K562 (cell line): Measurements from ENCODE around the gene SUCNR1. TPM values are rescaled to one million over a fixed set of nuclear protein-coding genes. Genes with fewer than 3 reads are reported as not detected.

ENCODE experiments used
- ATAC-seq: fragments of 200-7000 bp; cut with Tn5 transposase; 3 replicates; pipeline ENCODE4 v1.9.1; 2020; ENCODE audit warnings: moderate library complexity
- BruUV-seq: library from RNA; stranded (reverse); fragments of 400-500 nt; replicated peaks from 2 replicates; lab custom pipeline; 2021; lab: Mats Ljungman, UMichigan
- CTCF ChIA-PET: fragments of 300-600 bp; formaldehyde crosslinking; extraction: SDS; loops from one replicate; lab custom pipeline; 2021; ENCODE audit warnings: low intra/inter-chr PET ratio; lab: Yijun Ruan, JAX
- POLR2A ChIA-PET: fragments of 300-600, 350-650 bp; sonication (Branson Sonifier 250); formaldehyde crosslinking; extraction: SDS; loops from one replicate; lab custom pipeline; 2021; ENCODE audit warnings: antibody characterized with exemption, inconsistent platforms; lab: Yijun Ruan, JAX
- DNase-seq, 4 experiments: peaks; one replicate each; pipeline versions ENCODE4 v3.0.0 to v3.0.0-alpha.2; 2011 to 2018; ENCODE audit warnings: low spot score in 3 of 4, mixed read lengths in 3 of 4; ENCODE audit errors: extremely low read depth in 1 of 4
- FAIRE-seq: peaks from 2 replicates; lab custom pipeline; 2011; peaks lifted over from hg19 to GRCh38; lab: Jason Lieb, UNC
- H2AFZ ChIP-seq: 2 replicates; pipeline ENCODE4 v1.6.0; 2011; ENCODE audit warnings: low read depth, low read length, control low read depth, inconsistent platforms
- H3K27ac ChIP-seq: fragments of 200-600 bp; 3 replicates; pipeline ENCODE4 v1.8.0; 2011; ENCODE audit warnings: low read depth, mild to moderate bottlenecking, control low read depth, inconsistent platforms, low read length, moderate library complexity, mixed read lengths; ENCODE audit errors: extremely low read depth
- H3K27me3 ChIP-seq, 2 experiments: fragments of 300-600 bp in 1 of 2; 2 replicates in 1 of 2; 3 replicates in 1 of 2; pipeline versions ENCODE4 v1.6.0 to v1.8.0; 2011; ENCODE audit warnings: inconsistent platforms in 2 of 2, low read length in 2 of 2, mild to moderate bottlenecking in 1 of 2, mixed read lengths in 1 of 2, moderate library complexity in 1 of 2; ENCODE audit not compliant: control insufficient read depth in 2 of 2, insufficient read depth in 2 of 2
- H3K36me3 ChIP-seq: fragments of 300-600 bp; 3 replicates; pipeline ENCODE4 v1.8.0; 2011; ENCODE audit warnings: mild to moderate bottlenecking, low read length, inconsistent platforms; ENCODE audit not compliant: control insufficient read depth, insufficient read depth
- H3K4me1 ChIP-seq, 2 experiments: fragments of 200-600 bp in 1 of 2; replicated peaks in 1 of 2; 2 replicates in 1 of 2; 3 replicates in 1 of 2; pipeline versions ENCODE4 v1.5.1 to v1.8.0; 2011; ENCODE audit warnings: inconsistent platforms in 2 of 2, low read length in 2 of 2, mild to moderate bottlenecking in 1 of 2, mixed read lengths in 1 of 2, moderate library complexity in 1 of 2; ENCODE audit not compliant: control insufficient read depth in 2 of 2, insufficient read depth in 2 of 2
- H3K4me2 ChIP-seq: 2 replicates; pipeline ENCODE4 v1.6.1; 2011; ENCODE audit warnings: low read length, control low read depth, inconsistent platforms, mixed read lengths; ENCODE audit not compliant: insufficient read depth
- H3K4me3 ChIP-seq: fragments of 200-600 bp; sonication (generic), shearing (Covaris generic); 2 replicates; pipeline ENCODE4 v1.5.1; 2016; ENCODE audit warnings: control low read depth, inconsistent platforms
- H3K79me2 ChIP-seq: fragments of 200-600 bp; 3 replicates; pipeline ENCODE4 v1.8.0; 2011; ENCODE audit warnings: low read length, inconsistent platforms; ENCODE audit not compliant: control insufficient read depth, insufficient read depth
- H3K9ac ChIP-seq, 2 experiments: 2 replicates each; pipeline versions ENCODE4 v1.6.0 to v1.6.1; 2011; ENCODE audit warnings: low read depth in 2 of 2, low read length in 2 of 2, control low read depth in 1 of 2, inconsistent platforms in 1 of 2, mild to moderate bottlenecking in 1 of 2, mixed read lengths in 1 of 2; ENCODE audit not compliant: insufficient read depth in 1 of 2
- H3K9me1 ChIP-seq: one replicate; pipeline ENCODE4 v1.6.0; 2011; ENCODE audit warnings: inconsistent platforms, mild to moderate bottlenecking, low read length, moderate library complexity; ENCODE audit not compliant: control insufficient read depth, insufficient read depth
- H3K9me3 ChIP-seq: replicated peaks from 2 replicates; pipeline ENCODE4 v1.5.1; 2011; ENCODE audit warnings: low read depth, low read length, inconsistent platforms; ENCODE audit not compliant: control insufficient read depth, insufficient read depth
- H4K20me1 ChIP-seq: replicated peaks from 2 replicates; pipeline ENCODE4 v1.6.1; 2011; ENCODE audit warnings: low read length, inconsistent platforms, mixed read lengths; ENCODE audit not compliant: control insufficient read depth, insufficient read depth
- BCLAF1 ChIP-seq, 2 experiments: fragments of 450-650 bp in 1 of 2; IDR thresholded peaks; 2 replicates each; pipeline ENCODE4 v1.6.1; 2011 to 2017; ENCODE audit warnings: low read depth in 2 of 2, antibody characterized with exemption in 1 of 2, borderline replicate concordance in 1 of 2, low read length in 1 of 2, mild to moderate bottlenecking in 1 of 2, mixed read lengths in 1 of 2; ENCODE audit not compliant: control insufficient read depth in 1 of 2
- ETS2 ChIP-seq: IDR thresholded peaks from 2 replicates; pipeline ENCODE4 v1.6.1; 2016; ENCODE audit warnings: borderline replicate concordance, missing genetic modification characterization, mild to moderate bottlenecking, moderate library complexity, missing compliant biosample characterization; ENCODE audit not compliant: poor library complexity, severe bottlenecking
- MCM2 ChIP-seq: fragments of 450-650 bp; IDR thresholded peaks from 2 replicates; pipeline ENCODE4 v1.6.1; 2017; ENCODE audit warnings: low read depth, mild to moderate bottlenecking
- RFX7 ChIP-seq: fragments of 250-450 bp; sonication (Bioruptor Pico); IDR thresholded peaks from 2 replicates; pipeline ENCODE4 v1.5.1; 2021; ENCODE audit warnings: mild to moderate bottlenecking
- SNIP1 ChIP-seq: fragments of 450-650 bp; IDR thresholded peaks from 2 replicates; pipeline ENCODE4 v1.7.1; 2017; ENCODE audit warnings: low read depth, mild to moderate bottlenecking
- SREBF2 ChIP-seq: sonication (generic); formaldehyde crosslinking; IDR thresholded peaks from 2 replicates; pipeline ENCODE4 v1.4.0; 2020; ENCODE audit warnings: mild to moderate bottlenecking, missing genetic modification reagents
- TARDBP ChIP-seq: fragments of 450-650 bp; IDR thresholded peaks from 2 replicates; pipeline ENCODE4 v1.6.1; 2016
- XRCC3 ChIP-seq: fragments of 450-650 bp; IDR thresholded peaks from 2 replicates; pipeline ENCODE4 v1.6.1; 2017; ENCODE audit warnings: mild to moderate bottlenecking, moderate library complexity
- ZNF707 ChIP-seq: fragments of 250-450 bp; sonication (Bioruptor Pico); conservative IDR thresholded peaks from 2 replicates; pipeline ENCODE4 v1.8.0; 2022; ENCODE audit warnings: inconsistent platforms, mild to moderate bottlenecking, moderate library complexity
- WGBS: fragments of 100-300 bp; shearing (Covaris generic); methylation state at CpG from one replicate; pipeline ENCODE4 v1.1.6; 2016; ENCODE audit warnings: low coverage, mixed read lengths; ENCODE audit not compliant: insufficient coverage; ENCODE audit errors: missing lambda C conversion rate; 5-methylcytosine and 5-hydroxymethylcytosine counted together
- in situ Hi-C: fragments of 300-500 bp; cut with MboI; formaldehyde crosslinking; loops from 4 replicates; pipeline ENCODE4 v1.15.0; 2018; ENCODE audit warnings: inconsistent platforms, mixed read lengths
- intact Hi-C: fragments of 100-400 bp; cut with micrococcal nuclease; formaldehyde crosslinking; loops from 2 replicates; pipeline ENCODE4 v1.14.2; 2022
- polyA plus RNA-seq, 8 experiments: library from polyadenylated mRNA; depleted of rRNA in 4 of 8; stranded (reverse) in 5 of 8; unstranded in 3 of 8; fragments of >200 nt; fragmentation: Nextera tagmentation in 2 of 8; fragmentation: Illumina TruSeq in 1 of 8; extraction: Ambion mirVana in 2 of 8; extraction: Trizol in 1 of 8; gene quantifications; 2 replicates each; pipeline versions ENCODE4 v1.2.1 to v1.2.3, GENCODE V29; 2011 to 2014; ENCODE audit warnings: inconsistent platforms in 1 of 8, missing spikeins in 1 of 8
- total RNA-seq, 7 experiments: library from RNA; depleted of rRNA in 6 of 7; stranded (reverse); fragments of >200 nt in 6 of 7; fragmentation: Illumina TruSeq in 2 of 7; extraction: Trizol in 2 of 7; gene quantifications; 2 replicates each; pipeline versions ENCODE4 v1.2.1 to v1.2.3, GENCODE V29; 2011 to 2021; ENCODE audit warnings: low replicate concordance in 1 of 7
- TF ChIP-seq, protein P1 (sequence below): sonication (generic); formaldehyde crosslinking; IDR thresholded peaks from 2 replicates; pipeline ENCODE4 v1.8.0; 2022; ENCODE audit warnings: missing genetic modification reagents, mild to moderate bottlenecking, borderline replicate concordance

Gene SUCNR1
- total and polyA plus RNA-seq, 9 of the 15 experiments (the other 6 are each of a cell fraction or from before 2014, with no cell fraction given) = 0.04 to 0.54 (median 0.13) TPM

GRCh38 chr3:151925419-151925818, 52.0 kb downstream of the SUCNR1 start (continued):
- no peak for TF ChIP-seq RFX7 (CRISPR knock-in tag)
- no peak for TF ChIP-seq MCM2

DNA sequence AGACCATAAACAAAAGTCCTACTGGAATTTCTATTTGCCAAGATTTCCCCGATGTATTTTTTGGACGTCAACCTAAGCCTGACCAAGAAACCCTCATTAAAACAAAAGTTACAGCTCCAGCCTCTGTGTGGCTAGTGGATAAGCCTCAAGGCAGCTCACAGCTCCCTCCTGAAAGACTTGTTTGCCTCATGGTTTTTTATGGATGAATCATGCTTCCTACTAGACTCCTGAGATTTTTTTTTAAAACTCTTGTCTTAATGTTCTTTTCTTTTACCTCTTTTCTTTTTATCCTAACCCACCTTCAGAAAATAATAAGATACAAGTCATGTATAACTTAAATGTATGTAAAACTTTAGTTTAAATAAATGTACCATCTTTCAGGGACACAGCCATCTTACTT, 52.4 kb downstream of the SUCNR1 start:
- 0% methylated on average over 2 of the region's 2 CpGs for WGBS

More for the DNA sequence above, 52.4 kb downstream of the SUCNR1 start:
- BruUV-seq = no TSS peak
- no peaks in the 10 kb centered on the region for H3K27me3 ChIP-seq
- FAIRE-seq (no peak), DNase-seq (no peak), ATAC-seq (no peak)
- H3K4me3 ChIP-seq = no peak overlapping the region
- H3K9me3 ChIP-seq = no peaks in the 10 kb centered on the region
- H4K20me1 ChIP-seq = no peaks in the 10 kb centered on the region
- H3K79me2 ChIP-seq = no peaks in the 10 kb centered on the region
- H3K4me2 ChIP-seq = no peak overlapping the region
- no peak overlapping the region for H3K27ac ChIP-seq
- no peaks in the 10 kb centered on the region for H3K9me1 ChIP-seq
- POLR2A ChIA-PET = no interaction called here
- in situ Hi-C loops = no loop called here
- no peak overlapping the region for H3K9ac ChIP-seq
- CTCF ChIA-PET = interaction anchor here (0.8 kb wide), 1 partner anchor 9 kb away, joined by 3 read pairs; no protein-coding TSS in a partner anchor
- no peaks in the 10 kb centered on the region for H3K4me1 ChIP-seq
- peak overlapping the region; percentile 63; the same call in 1 of the 2 replicates for H2AFZ ChIP-seq
- H3K36me3 ChIP-seq = no peaks in the 10 kb centered on the region
- no peak for TF ChIP-seq SNIP1
- no peak for TF ChIP-seq BCLAF1 (IDR thresholded peaks at IDR 0.05; ENCODE audit: borderline replicate concordance in 1 of 2, control insufficient read depth in 1 of 2, low read depth in 2 of 2, low read length in 1 of 2)
- TF ChIP-seq ETS2 (tag) = no peak
- TF ChIP-seq TARDBP = no peak
- TF ChIP-seq SREBF2 (CRISPR knock-in tag) = no peak
- TF ChIP-seq XRCC3 = no peak
- no peak for TF ChIP-seq ZNF707 (CRISPR knock-in tag)
- TF ChIP-seq, protein P1, sequence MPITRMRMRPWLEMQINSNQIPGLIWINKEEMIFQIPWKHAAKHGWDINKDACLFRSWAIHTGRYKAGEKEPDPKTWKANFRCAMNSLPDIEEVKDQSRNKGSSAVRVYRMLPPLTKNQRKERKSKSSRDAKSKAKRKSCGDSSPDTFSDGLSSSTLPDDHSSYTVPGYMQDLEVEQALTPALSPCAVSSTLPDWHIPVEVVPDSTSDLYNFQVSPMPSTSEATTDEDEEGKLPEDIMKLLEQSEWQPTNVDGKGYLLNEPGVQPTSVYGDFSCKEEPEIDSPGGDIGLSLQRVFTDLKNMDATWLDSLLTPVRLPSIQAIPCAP (CRISPR knock-in tag) = no peak
- intact Hi-C loops = no loop called here
